ENCODE measurements around the gene GFAP. TPM values are rescaled to one million over a fixed set of nuclear protein-coding genes. Genes with fewer than 3 reads are reported as not detected.
A peak's percentile ranks its signal among the peaks of the same experiment; 100 is the strongest.

The GFAP gene
- total RNA-seq, 1 donor from 2014 or later, result not detected

DNA sequence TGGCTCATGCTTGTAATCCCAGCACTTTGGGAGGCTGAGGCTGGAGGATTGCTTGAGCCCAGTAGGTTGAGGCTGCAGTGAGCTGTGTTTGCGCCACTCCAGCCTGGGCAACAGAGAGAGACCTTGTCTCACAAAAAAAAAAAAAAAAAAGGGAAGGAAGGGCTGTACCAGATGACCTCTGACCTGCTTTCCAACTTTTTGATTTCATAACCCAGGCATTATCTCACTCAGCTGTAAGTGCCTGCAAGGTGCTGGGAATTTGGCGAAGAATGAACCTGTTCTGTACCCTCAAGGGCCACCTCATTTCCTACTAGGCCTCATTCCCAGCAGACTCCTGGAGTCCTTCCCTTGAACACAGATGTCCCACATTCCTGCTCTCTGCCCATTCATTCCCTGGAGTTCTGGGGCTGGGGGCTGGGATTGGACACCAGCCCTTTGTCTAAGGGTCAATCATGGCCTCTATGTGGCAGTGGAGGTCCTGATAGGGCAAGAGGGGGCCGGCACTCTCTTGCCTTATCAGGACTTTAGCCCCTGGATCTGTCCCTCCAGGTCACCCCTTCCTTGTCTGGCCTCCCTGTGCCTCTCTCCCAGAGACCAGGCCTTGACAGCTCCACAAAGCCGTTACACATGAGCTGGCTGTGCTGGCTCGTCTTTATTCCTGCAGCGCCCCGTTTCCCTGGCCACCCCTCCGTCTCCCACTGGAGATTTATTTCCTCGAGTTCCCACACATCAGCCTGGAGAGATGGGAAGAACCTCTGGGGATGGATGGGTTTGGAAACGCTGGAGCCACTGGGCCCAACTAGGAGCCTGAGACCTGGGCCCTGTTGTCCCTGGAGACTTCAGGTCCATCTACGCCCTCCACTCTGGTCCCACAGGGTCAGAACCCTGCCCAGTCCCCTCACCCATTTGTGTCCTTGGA lies 821 bp upstream of the GFAP start:
- no peaks in the 10 kb centered on the region for H3K36me3 Mint-ChIP-seq
- no peaks in the 10 kb centered on the region for H3K9me3 Mint-ChIP-seq
- no peak overlapping the region for H3K4me3 Mint-ChIP-seq
- DNase-seq (ENCODE audit: low spot score in 2 of 2, unreplicated experiment in 2 of 2), result no peak
- H3K27ac Mint-ChIP-seq, result no peak overlapping the region
- H3K27me3 Mint-ChIP-seq (ENCODE audit: low read depth), result peaks cover 46% of the 10 kb centered on the region
- peaks cover 2% of the 10 kb centered on the region for H3K4me1 Mint-ChIP-seq
- TF ChIP-seq, protein P1, sequence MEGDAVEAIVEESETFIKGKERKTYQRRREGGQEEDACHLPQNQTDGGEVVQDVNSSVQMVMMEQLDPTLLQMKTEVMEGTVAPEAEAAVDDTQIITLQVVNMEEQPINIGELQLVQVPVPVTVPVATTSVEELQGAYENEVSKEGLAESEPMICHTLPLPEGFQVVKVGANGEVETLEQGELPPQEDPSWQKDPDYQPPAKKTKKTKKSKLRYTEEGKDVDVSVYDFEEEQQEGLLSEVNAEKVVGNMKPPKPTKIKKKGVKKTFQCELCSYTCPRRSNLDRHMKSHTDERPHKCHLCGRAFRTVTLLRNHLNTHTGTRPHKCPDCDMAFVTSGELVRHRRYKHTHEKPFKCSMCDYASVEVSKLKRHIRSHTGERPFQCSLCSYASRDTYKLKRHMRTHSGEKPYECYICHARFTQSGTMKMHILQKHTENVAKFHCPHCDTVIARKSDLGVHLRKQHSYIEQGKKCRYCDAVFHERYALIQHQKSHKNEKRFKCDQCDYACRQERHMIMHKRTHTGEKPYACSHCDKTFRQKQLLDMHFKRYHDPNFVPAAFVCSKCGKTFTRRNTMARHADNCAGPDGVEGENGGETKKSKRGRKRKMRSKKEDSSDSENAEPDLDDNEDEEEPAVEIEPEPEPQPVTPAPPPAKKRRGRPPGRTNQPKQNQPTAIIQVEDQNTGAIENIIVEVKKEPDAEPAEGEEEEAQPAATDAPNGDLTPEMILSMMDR (IDR thresholded peaks at IDR 0.05; ENCODE audit: unreplicated experiment), result no peak

DNA sequence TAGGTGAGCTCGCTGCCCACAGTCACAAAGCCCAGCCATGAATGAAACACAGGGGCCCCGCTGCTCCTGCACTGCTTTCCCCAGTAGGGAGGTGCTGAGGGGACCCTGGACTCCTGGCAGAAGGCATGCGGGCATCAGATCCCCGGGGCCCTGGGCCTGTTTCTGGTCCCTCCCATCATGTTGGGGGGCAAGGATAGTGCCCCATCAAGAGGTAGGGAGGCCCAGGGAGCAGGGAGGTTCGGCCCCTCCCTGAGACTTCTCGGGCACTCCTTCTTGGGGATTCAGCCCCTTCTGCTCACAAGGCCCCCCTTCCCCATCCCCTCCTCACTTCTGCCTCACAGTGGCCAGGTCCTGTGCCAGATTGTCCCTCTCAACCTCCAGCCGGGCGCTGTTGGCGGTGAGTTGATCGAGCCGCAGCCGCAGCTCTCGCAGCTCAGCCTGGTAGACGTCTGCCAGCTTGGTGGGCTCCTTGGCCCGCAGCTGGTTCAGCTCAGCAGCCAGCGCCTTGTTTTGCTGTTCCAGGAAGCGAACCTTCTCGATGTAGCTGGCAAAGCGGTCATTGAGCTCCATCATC lies 515 bp downstream of the GFAP start:
- TF ChIP-seq, protein P1 (IDR thresholded peaks at IDR 0.05; ENCODE audit: unreplicated experiment), result no peak
- DNase-seq (ENCODE audit: low spot score in 2 of 2, unreplicated experiment in 2 of 2), result no peak
- Mint-ChIP-seq H3K27ac (no peak overlapping the region), H3K27me3 (ENCODE audit: low read depth) (peaks cover 43% of the 10 kb centered on the region), H3K9me3 (no peaks in the 10 kb centered on the region), H3K4me1 (peaks cover 2% of the 10 kb centered on the region), H3K4me3 (no peak overlapping the region), H3K36me3 (no peaks in the 10 kb centered on the region)

DNA sequence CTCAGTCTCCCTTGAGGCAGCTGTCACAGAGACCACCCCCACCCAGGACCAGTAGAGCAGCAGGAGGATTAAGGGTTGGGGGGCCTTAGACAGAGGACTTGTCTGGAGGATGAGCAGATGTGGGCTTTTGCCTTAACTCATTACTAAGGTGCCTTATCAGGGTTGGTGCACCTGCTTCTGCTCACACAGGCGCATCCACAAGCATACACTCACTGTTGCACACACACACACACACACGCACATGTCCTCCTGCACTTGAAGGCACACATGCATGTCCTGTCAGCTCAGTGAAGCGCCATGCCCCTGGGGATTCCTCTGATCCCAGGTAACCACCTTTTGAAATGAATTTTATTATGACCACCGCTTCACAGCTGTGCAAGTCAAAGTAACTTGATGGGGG lies 1.2 kb downstream of the GFAP start:
- Mint-ChIP-seq H3K36me3 (no peaks in the 10 kb centered on the region), H3K9me3 (no peaks in the 10 kb centered on the region), H3K27ac (no peak overlapping the region), H3K4me3 (no peak overlapping the region), H3K27me3 (ENCODE audit: low read depth) (peaks cover 42% of the 10 kb centered on the region), H3K4me1 (peaks cover 2% of the 10 kb centered on the region)
- no peak for DNase-seq (ENCODE audit: low spot score in 2 of 2, unreplicated experiment in 2 of 2)
- TF ChIP-seq, protein P1 (IDR thresholded peaks at IDR 0.05; ENCODE audit: unreplicated experiment), result no peak

DNA sequence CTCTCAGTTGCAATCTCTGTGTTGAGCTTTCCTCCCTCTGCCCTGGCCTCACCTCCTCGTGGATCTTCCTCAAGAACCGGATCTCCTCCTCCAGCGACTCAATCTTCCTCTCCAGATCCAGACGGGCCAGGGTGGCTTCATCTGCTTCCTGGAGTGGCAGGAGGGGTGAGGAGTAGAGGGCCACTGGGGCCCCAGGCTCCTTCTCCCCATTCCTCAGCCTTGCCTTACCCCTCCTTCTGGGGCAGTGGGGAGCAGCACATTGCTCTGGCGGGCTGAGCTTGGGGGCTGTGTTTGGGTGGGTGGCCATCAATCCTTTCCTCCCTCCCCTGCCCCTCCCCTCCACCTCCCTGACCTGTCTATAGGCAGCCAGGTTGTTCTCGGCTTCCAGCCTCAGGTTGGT lies 1.6 kb downstream of the GFAP start:
- no peak for DNase-seq (ENCODE audit: low spot score in 2 of 2, unreplicated experiment in 2 of 2)
- H3K27ac Mint-ChIP-seq, result no peak overlapping the region

DNA sequence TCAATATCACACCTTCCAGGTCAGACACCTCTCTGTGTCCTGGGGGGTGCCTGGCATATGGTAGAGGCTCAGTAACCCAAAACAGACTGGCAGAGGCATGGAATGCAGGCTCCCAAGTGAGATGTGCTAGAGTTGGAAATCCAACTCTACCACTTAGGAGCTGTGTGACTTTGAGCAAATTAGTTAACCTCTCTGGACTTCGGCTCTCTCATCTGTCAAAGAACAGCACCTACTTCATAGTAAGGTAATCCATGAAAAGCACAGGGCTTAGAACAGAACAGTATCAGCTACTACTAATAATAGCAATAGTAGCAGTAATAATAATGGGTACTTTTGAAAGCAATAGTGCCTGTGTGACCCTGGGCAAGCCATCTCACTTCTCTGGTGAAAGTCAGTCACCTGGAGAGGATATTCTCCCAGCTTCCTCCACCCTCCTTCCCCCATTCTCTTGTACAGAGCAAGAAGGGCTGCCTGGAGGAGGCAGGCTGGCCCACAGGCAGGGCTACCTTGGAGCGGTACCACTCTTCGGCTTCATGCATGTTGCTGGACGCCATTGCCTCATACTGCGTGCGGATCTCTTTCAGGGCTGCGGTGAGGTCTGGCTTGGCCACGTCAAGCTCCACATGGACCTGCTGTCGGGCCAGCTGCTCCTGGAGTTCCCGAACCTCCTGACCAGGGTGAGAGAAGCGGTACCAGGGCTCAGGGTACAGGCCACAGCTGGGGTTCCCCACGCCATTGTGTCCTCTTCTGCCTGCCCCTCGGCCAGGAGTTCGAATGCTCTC lies 2.3 kb downstream of the GFAP start:
- TF ChIP-seq, protein P1 (IDR thresholded peaks at IDR 0.05; ENCODE audit: unreplicated experiment), result no peak
- no peaks in the 10 kb centered on the region for H3K9me3 Mint-ChIP-seq
- peak overlapping the region; percentile 17 for H3K4me3 Mint-ChIP-seq
- no peak for DNase-seq (ENCODE audit: low spot score in 2 of 2, unreplicated experiment in 2 of 2)
- peaks cover 42% of the 10 kb centered on the region for H3K27me3 Mint-ChIP-seq (ENCODE audit: low read depth)
- H3K36me3 Mint-ChIP-seq, result no peaks in the 10 kb centered on the region
- H3K27ac Mint-ChIP-seq, result no peak overlapping the region
- peaks cover 2% of the 10 kb centered on the region for H3K4me1 Mint-ChIP-seq

More for the DNA sequence above, 1.6 kb downstream of the GFAP start:
- no peak overlapping the region for H3K4me3 Mint-ChIP-seq
- H3K4me1 Mint-ChIP-seq, result peaks cover 2% of the 10 kb centered on the region
- peaks cover 42% of the 10 kb centered on the region for H3K27me3 Mint-ChIP-seq (ENCODE audit: low read depth)
- no peaks in the 10 kb centered on the region for H3K9me3 Mint-ChIP-seq
- no peaks in the 10 kb centered on the region for H3K36me3 Mint-ChIP-seq
- TF ChIP-seq, protein P1 (IDR thresholded peaks at IDR 0.05; ENCODE audit: unreplicated experiment), result no peak
